NCI-H748 (cell line): ENCODE data around the gene CLTC.

ENCODE experiments used
- DNase-seq: peaks from one replicate; lab custom pipeline; 2025; ENCODE audit not compliant: unreplicated experiment; lab: John Stamatoyannopoulos, UW

CLTC gene

DNA sequence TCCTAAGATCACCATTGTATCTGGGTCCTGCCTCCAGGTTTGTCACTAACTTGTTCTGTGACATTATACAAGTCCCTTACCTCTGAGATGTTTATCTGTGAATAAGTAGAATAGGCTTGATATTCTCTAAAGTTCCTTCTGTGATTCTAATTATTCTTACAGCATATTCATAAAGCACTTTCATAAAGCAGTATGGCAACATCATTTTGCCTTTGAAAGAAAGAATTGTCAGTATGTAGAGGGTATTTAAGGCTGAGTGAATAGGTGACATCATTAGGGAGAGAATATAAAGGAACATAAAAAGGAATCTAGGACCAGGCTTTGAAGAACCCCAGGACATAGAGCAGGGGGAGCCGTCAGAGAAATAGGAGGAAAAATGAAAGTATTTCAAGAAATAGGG is 103.3 kb downstream of the CLTC start:
- no peak for DNase-seq

DNA sequence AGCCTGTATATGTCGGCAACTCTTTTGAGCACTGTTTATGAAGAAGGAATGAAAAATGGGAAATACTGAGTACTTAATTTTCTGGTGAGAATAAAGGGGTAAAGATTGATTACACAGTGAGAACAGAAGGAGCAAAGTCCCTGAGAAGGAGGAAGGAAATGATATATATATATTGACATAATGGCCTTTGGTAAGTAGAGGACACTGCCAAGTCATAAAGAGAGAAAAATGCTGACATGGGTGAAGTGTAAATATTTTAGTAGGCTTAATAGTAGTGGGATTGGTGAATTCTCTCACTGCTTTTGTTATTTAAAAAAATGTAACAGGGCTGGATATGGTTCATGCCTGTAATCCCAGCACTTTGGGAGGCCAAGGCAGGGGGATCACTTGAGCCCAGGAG is 103.9 kb downstream of the CLTC start:
- no peak for DNase-seq

DNA sequence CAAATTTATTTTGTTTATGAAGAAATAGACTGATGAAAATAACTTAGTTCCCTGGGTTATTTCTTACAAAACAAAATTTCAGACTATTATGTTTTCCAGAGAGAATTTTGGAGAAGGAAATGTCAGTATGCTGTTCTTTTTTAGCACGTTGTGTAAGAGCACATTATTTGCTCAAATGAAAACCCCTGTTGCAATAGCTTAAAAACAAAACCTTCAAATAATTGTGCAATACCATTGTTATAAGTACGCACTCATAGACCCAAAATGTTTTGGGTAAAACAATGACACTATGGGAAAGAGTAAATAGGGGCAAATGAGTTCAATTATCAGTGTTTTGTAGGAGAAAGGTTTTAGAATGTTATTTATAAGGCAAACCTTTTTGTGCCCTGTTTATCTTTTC is 106.0 kb downstream of the CLTC start:
- DNase-seq, result no peak

DNA sequence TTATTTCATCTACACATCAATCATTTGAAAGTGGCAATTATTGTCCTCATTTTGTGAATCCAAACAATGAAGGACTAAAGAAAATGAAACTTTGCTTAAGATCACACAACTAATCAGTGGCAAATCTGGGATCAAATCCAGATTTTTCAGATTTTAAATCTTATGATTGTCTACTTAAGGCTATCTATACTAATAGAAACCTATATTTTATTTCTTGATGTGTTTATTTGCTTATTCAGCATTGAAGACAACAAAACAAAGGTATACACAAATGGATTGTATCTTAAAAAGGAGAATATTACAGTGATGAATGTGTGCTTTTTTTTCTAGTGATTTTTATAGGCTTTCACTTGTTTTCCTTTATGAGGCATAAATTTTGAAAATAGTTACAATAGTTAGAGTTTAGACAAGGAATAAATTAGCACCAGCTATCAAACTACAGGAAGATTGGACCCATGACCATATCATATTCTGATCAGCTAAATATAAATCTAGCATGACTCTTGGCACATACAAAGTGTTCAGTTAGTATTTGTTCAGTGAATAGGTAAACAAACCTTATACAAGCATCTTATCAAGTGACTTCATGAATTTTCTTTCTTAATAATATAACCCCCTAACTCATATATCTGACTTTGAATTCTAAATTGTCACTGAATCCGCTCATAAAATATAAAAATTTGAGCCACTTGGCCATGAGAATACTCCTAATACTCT is 108.3 kb downstream of the CLTC start:
- no peak for DNase-seq

DNA sequence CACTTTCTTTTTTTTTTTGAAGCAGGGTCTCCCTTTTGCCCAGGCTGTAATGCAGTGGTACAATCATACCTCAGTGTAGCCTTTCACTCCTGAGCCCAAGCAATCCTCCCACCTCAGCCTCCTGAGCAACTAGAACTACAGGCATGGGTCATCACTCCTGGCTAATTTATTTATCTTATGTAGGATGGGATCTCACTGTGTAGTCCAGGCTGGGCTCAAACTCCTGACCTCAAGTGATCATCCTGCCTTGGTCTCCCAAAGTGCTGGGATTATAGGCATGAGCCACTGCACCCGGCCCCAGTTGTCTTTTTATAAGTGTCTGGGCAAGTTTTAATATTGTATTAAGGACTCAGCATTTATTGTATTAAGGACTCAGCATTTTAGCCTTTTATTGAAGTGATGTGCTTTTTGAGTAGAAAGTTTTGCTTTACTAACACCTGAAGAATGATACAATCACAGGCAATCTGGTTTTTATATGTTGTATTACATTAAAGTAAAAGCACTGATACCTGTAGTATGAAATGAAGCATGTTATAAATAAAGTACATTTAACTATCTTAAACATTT is 110.7 kb downstream of the CLTC start:
- no peak for DNase-seq

DNA sequence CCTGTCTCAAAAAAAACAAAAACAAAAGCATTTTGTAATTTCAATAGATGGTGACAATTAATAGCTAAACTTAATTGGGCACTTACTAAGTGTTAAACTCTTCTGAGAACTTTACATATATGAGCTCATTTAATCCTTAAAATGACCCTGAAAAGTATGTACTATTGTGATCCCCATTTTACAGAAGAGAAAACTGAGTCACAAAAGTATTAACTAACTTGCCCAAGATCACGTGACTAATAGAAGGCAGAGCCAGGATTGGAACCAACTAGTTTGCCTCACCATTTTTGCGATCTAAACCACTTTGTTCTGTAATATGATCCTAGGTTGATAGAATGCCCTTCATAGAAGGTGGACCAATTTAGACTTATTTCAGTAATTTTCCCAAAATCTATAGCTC is 114.0 kb downstream of the CLTC start:
- no peak for DNase-seq

DNA sequence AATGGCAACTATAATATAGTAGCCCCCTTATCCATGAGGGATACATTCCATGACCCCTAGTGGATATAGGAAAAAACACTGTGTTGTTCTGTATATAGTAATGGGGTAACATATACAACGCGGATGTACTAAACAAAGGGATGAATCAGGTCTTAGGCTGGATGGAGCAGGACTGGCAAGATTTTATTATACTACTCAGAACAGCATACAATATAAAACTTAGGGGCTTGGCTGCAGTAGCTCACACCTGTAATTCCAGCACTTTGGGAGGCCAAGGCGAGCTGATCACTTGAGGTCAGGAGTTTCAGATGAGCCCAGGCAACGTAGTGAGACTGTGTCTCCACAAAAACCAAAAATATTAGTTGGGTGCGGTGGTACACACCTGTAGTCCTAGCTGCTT is 114.5 kb downstream of the CLTC start:
- no peak for DNase-seq

DNA sequence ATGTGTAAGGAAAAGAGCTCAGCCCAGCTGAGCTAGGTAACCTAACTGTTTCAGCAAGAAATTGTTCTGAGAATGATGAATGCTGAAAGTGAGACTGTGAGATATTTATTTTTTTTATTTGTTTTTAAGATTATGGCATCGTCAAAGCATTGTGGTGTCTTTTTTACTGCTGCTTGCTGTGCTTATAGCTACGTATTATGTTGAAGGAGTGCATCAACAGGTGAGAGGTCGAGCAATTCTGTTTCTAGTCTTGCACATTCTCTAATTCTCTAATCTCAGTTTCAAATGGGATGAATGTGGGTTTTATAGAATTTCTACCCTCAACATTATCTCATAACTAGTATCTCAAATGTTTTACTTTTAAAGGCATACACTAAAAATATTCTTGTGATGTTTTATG is 117.6 kb downstream of the CLTC start:
- DNase-seq, result no peak

DNA sequence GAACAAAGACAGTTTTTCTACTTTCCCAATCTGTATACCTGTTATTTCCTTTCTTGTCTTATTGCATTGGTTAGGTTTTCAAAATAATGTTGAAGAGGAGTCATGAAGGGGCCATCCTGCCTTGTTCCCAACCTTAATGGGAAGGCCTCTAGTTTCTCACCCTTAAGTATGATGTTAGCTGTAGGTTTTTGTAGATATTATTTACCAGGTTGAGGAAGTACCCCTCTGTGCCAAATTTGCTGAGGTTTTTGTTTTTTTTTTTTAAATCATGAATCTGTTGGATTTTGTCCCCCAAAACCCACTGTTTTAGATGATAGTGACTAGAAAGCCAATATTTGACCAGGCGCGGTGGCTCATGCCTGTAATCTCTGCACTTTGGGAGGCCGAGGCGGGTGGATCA is 124.1 kb downstream of the CLTC start:
- DNase-seq, result no peak

DNA sequence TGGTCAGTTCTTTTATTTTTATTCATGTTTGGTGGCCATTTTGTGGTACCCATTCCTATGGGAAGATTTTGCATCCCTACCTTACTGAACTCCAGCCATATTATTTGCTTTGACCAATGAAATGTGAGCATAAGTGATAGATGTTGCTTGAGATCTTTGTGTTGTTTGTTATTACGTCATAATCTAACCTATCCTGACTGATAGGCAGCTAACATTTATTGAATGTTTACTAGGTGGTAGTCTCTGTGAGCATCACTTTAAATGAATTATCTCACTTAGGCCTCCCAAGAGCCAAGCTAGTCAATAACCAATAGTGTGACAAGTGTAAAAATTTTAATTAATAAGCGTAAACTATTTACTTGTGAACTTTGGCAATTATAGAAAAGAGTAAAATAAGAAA is 125.3 kb downstream of the CLTC start:
- DNase-seq, result no peak
